Measurements from ENCODE around the gene MTR. TPM values are rescaled to one million over a fixed set of nuclear protein-coding genes. Genes with fewer than 3 reads are reported as not detected.
"Not testable (repeated sequence)": the region's sequence is repeated elsewhere in the genome, so short reads cannot be mapped to it uniquely, and the experiment has no call there.

MTR gene
- total RNA-seq, 1 donor from 2014 or later, result 35.7 TPM

- Histone ChIP-seq H3K9me3 (no peaks in the 10 kb centered on the region), H3K4me1 (no peaks in the 10 kb centered on the region), H3K36me3 (peaks cover 89% of the 10 kb centered on the region), H3K27ac (no peak overlapping the region), H3K4me3 (no peak overlapping the region), H3K27me3 (ENCODE audit: low read depth) (no peaks in the 10 kb centered on the region)
- DNase-seq, result no peak
- no peak for TF ChIP-seq CTCF (IDR thresholded peaks at IDR 0.05)
- intact Hi-C loops (cut with DNase I), result no loop called here
- no peak for ATAC-seq
Measured at GRCh38 chr1:236854605-236854983, 59.5 kb downstream of the MTR start.

- H3K27me3 ChIP-seq (ENCODE audit: low read depth); H3K9me3 ChIP-seq; intact Hi-C loops (cut with DNase I); H3K4me1 ChIP-seq; DNase-seq; ATAC-seq; H3K4me3 ChIP-seq; H3K27ac ChIP-seq: not testable (repeated sequence)
- peaks cover 89% of the 10 kb centered on the region for H3K36me3 ChIP-seq
Measured at GRCh38 chr1:236856649-236857048, 61.6 kb downstream of the MTR start.

- H3K4me1 ChIP-seq, result no peaks in the 10 kb centered on the region
- H3K4me3 ChIP-seq, result no peak overlapping the region
- TF ChIP-seq CTCF (IDR thresholded peaks at IDR 0.05), result no peak
- H3K9me3 ChIP-seq, result no peaks in the 10 kb centered on the region
- DNase-seq, result no peak
- intact Hi-C loops (cut with DNase I), result no loop called here
- no peak overlapping the region for H3K27ac ChIP-seq
- ATAC-seq, result no peak
- peaks cover 90% of the 10 kb centered on the region for H3K36me3 ChIP-seq
- no peaks in the 10 kb centered on the region for H3K27me3 ChIP-seq (ENCODE audit: low read depth)
Measured at GRCh38 chr1:236858165-236858564, 63.1 kb downstream of the MTR start.

- peaks cover 87% of the 10 kb centered on the region for H3K36me3 ChIP-seq
- no peak overlapping the region for H3K27ac ChIP-seq
- no peaks in the 10 kb centered on the region for H3K4me1 ChIP-seq
- H3K27me3 ChIP-seq (ENCODE audit: low read depth), result no peaks in the 10 kb centered on the region
- ATAC-seq (no peak), DNase-seq (no peak)
- intact Hi-C loops (cut with DNase I), result no loop called here
- no peak for TF ChIP-seq CTCF (IDR thresholded peaks at IDR 0.05)
- H3K9me3 ChIP-seq, result no peaks in the 10 kb centered on the region
- no peak overlapping the region for H3K4me3 ChIP-seq
Measured at GRCh38 chr1:236860101-236860500, 65.0 kb downstream of the MTR start.

- Histone ChIP-seq H3K27me3 (ENCODE audit: low read depth) (no peaks in the 10 kb centered on the region), H3K4me3 (no peak overlapping the region), H3K9me3 (no peaks in the 10 kb centered on the region), H3K4me1 (no peaks in the 10 kb centered on the region), H3K27ac (no peak overlapping the region), H3K36me3 (peaks cover 87% of the 10 kb centered on the region)
- TF ChIP-seq CTCF (IDR thresholded peaks at IDR 0.05), result no peak
- DNase-seq (no peak), ATAC-seq (no peak)
- intact Hi-C loops (cut with DNase I), result no loop called here
Measured at GRCh38 chr1:236860674-236861073, 65.6 kb downstream of the MTR start.

- Histone ChIP-seq H3K36me3 (peaks cover 79% of the 10 kb centered on the region), H3K9me3 (no peaks in the 10 kb centered on the region), H3K4me1 (no peaks in the 10 kb centered on the region), H3K27ac (no peak overlapping the region), H3K4me3 (no peak overlapping the region), H3K27me3 (ENCODE audit: low read depth) (no peaks in the 10 kb centered on the region)
- ATAC-seq (no peak), DNase-seq (no peak)
- no peak for TF ChIP-seq CTCF (IDR thresholded peaks at IDR 0.05)
- intact Hi-C loops (cut with DNase I), result no loop called here
Measured at GRCh38 chr1:236861560-236862218, 66.6 kb downstream of the MTR start.
